Adrenal gland (tissue), 12 donors: ENCODE data around the gene CAMK2N2. TPM values are rescaled to one million over a fixed set of nuclear protein-coding genes. Genes with fewer than 3 reads are reported as not detected.
A peak's percentile ranks its signal among the peaks of the same experiment; 100 is the strongest.

ENCODE experiments used
- DNase-seq, 7 donors: peaks; one replicate each; pipeline ENCODE4 v3.0.0-alpha.2; 2019 to 2020
- H3K27ac ChIP-seq, 5 donors: fragments of 200-600 bp; sonication (generic) in 4 of 5; 1 replicate in 3 of 5; 2 replicates in 2 of 5; pipeline versions ENCODE4 v1.5.1 to v1.8.0; 2016 to 2020; ENCODE audit warnings: mild to moderate bottlenecking in 1 of 5
- H3K27me3 ChIP-seq: fragments of 200-600 bp; 2 replicates; pipeline ENCODE4 v1.8.0; 2021
- H3K36me3 ChIP-seq, 2 donors: fragments of 200-600 bp; replicated peaks in 1 of 2; 1 replicate in 1 of 2; 2 replicates in 1 of 2; pipeline versions ENCODE4 v1.5.1 to v1.8.0; 2018 to 2022
- H3K4me1 ChIP-seq, 2 donors: fragments of 200-600 bp; replicated peaks in 1 of 2; 1 replicate in 1 of 2; 2 replicates in 1 of 2; pipeline versions ENCODE4 v1.5.1 to v1.8.0; 2018 to 2021
- H3K4me3 ChIP-seq, 4 donors: fragments of 200-600 bp; sonication (generic) in 3 of 4; one replicate each; pipeline ENCODE4 v1.5.1; 2016 to 2018
- H3K9me3 ChIP-seq, 3 donors: fragments of 200-600 bp; sonication (generic) in 1 of 3; replicated peaks in 1 of 3; 1 replicate in 2 of 3; 2 replicates in 1 of 3; pipeline versions ENCODE4 v1.5.1 to v1.8.0; 2016 to 2021
- POLR2A ChIP-seq, 2 donors: fragments of 450-650 bp; IDR thresholded peaks; one replicate each; pipeline ENCODE4 v1.6.1; 2017; ENCODE audit warnings: antibody characterized with exemption in 2 of 2, mild to moderate bottlenecking in 2 of 2, moderate library complexity in 1 of 2
- WGBS, 4 donors: extraction: QIAGEN DNeasy Blood & Tissue Kit in 2 of 4; methylation state at CpG; one replicate each; pipeline versions ENCODE4 v1.1.5 to v1.1.7; 2013 to 2017; 5-methylcytosine and 5-hydroxymethylcytosine counted together
- intact Hi-C, 2 donors: fragments of 100-400 bp; cut with DNase I; formaldehyde crosslinking; loops; one replicate each; pipeline versions ENCODE4 v1.14.1 to v1.15.0; 2022 to 2023
- polyA plus RNA-seq, 3 donors: library from polyadenylated mRNA; stranded (reverse); fragments of 200-250 nt in 2 of 3; fragments of 350-450 nt in 1 of 3; fragmentation: Illumina TruSeq in 1 of 3; extraction: RNeasy Lipid Tissue Mini Kit (QIAGEN cat#74804) in 1 of 3; gene quantifications; one replicate each; pipeline ENCODE4 v1.2.3, GENCODE V29; 2013 to 2014
- total RNA-seq, 9 donors: library from RNA; depleted of rRNA in 4 of 9; stranded (reverse); fragments of >200 nt in 4 of 9; fragments of 120-200 nt in 1 of 9; fragmentation: NEBNext Ultra II Directional in 1 of 9; extraction: Animal tissue kit (Norgen Biotek cat#: 25700) in 1 of 9; gene quantifications; one replicate each; pipeline versions ENCODE4 v1.1.0 to v1.2.4, GENCODE V29; 2013 to 2023
- TF ChIP-seq, protein P1 (sequence below), 6 experiments: fragments of 450-650 bp in 4 of 6; fragments of 200-600 bp in 2 of 6; sonication (generic) in 1 of 6; IDR thresholded peaks; 1 replicate in 5 of 6; 2 replicates in 1 of 6; pipeline versions ENCODE4 v1.5.1 to v1.8.0; 2016 to 2021; ENCODE audit warnings: antibody characterized with exemption in 6 of 6, mild to moderate bottlenecking in 2 of 6, moderate library complexity in 1 of 6
- donor health status: healthy with polysubstance abuse.
- donor health status: Bipolar disorder and iron deficiency.
- donor health status: DM: yes; HTN: yes; CAD: no.
- donor health status: DM: no; HTN: no; CAD: no.
- donor health status: DM: no; HTN: no; CAD: no.
- donor health status: DM: yes; HTN: yes; CAD: no.

CAMK2N2 gene
- total and polyA plus RNA-seq, 12 donors: 0.47 to 39.3 (median 7.2) TPM; not detected in 2

DNA sequence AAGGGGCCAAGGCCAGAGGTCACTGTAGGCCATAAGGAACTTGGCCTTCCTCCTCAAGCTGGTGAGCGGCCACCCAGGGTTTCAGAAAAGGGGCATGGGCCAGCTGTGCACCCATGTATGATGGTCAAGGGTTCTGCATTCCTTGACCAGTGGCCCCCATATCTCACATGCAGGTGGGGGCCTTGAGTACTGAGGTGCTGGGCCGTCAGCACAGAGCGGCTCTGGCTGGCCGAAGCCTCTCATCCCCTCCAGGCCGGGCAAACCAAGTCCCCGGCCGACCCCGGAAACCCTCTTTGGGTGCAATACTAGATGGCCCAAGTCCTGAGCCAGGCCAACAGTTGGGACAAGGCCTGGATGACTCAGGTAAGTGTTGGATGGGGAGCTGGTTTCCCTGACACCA lies 22.1 kb downstream of the CAMK2N2 start:
- Histone ChIP-seq H3K4me3 (no peak overlapping the region), H3K9me3 (no peaks in the 10 kb centered on the region), H3K36me3 (peaks cover 0 to 34% of the 10 kb centered on the region in 2 donors), H3K27me3 (no peaks in the 10 kb centered on the region), H3K27ac (peak overlapping the region in 1 of 5 donors; percentile 41), H3K4me1 (peaks cover 4 to 31% of the 10 kb centered on the region in 2 donors)
- WGBS, 4 donors: 86 to 98% (median 96%) methylated on average over 3 to 8 of the region's 8 CpGs
- DNase-seq: no peak
- TF ChIP-seq, protein P1, sequence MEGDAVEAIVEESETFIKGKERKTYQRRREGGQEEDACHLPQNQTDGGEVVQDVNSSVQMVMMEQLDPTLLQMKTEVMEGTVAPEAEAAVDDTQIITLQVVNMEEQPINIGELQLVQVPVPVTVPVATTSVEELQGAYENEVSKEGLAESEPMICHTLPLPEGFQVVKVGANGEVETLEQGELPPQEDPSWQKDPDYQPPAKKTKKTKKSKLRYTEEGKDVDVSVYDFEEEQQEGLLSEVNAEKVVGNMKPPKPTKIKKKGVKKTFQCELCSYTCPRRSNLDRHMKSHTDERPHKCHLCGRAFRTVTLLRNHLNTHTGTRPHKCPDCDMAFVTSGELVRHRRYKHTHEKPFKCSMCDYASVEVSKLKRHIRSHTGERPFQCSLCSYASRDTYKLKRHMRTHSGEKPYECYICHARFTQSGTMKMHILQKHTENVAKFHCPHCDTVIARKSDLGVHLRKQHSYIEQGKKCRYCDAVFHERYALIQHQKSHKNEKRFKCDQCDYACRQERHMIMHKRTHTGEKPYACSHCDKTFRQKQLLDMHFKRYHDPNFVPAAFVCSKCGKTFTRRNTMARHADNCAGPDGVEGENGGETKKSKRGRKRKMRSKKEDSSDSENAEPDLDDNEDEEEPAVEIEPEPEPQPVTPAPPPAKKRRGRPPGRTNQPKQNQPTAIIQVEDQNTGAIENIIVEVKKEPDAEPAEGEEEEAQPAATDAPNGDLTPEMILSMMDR (IDR thresholded peaks at IDR 0.05): no peak
- no peak for TF ChIP-seq POLR2A (IDR thresholded peaks at IDR 0.05)
- intact Hi-C loops: loop anchor here in 1 of 2 donors (5.0 kb wide), 1 partner anchor 47 kb away; no protein-coding TSS in a partner anchor

GRCh38 chr3:184238246-184238818 lies 23.0 kb downstream of the CAMK2N2 start:
- TF ChIP-seq, protein P1 (IDR thresholded peaks at IDR 0.05): no peak
- TF ChIP-seq POLR2A (IDR thresholded peaks at IDR 0.05): no peak
- peaks cover 7 to 37% of the 10 kb centered on the region in 2 donors for H3K4me1 ChIP-seq
- DNase-seq: no peak
- H3K27ac ChIP-seq: peak overlapping the region in 1 of 5 donors; percentile 32
- peaks cover 0 to 25% of the 10 kb centered on the region in 2 donors for H3K36me3 ChIP-seq
- H3K4me3 ChIP-seq: no peak overlapping the region
- 43 to 76% (median 73%) methylated on average over 4 to 13 of the region's 13 CpGs for WGBS, 4 donors
- H3K9me3 ChIP-seq: no peaks in the 10 kb centered on the region
- intact Hi-C loops: loop anchor here in 1 of 2 donors (5.0 kb wide), 1 partner anchor 46 kb away; no protein-coding TSS in a partner anchor
- no peaks in the 10 kb centered on the region for H3K27me3 ChIP-seq

- Histone ChIP-seq H3K27me3 (no peaks in the 10 kb centered on the region), H3K4me3 (no peak overlapping the region), H3K4me1 (peaks cover 7 to 42% of the 10 kb centered on the region in 2 donors), H3K9me3 (no peaks in the 10 kb centered on the region), H3K36me3 (peaks cover 0 to 20% of the 10 kb centered on the region in 2 donors), H3K27ac (peak overlapping the region in 1 of 5 donors; percentile 32)
- intact Hi-C loops: loop anchor here in 1 of 2 donors (5.0 kb wide), 1 partner anchor 46 kb away; no protein-coding TSS in a partner anchor
- 28 to 35% (median 31%) methylated on average over 1 of the region's 1 CpG for WGBS, 4 donors
- TF ChIP-seq POLR2A (IDR thresholded peaks at IDR 0.05): no peak
- TF ChIP-seq, protein P1 (IDR thresholded peaks at IDR 0.05): no peak
- no peak for DNase-seq
Observed at GRCh38 chr3:184237807-184238206, 23.5 kb downstream of the CAMK2N2 start.

DNA sequence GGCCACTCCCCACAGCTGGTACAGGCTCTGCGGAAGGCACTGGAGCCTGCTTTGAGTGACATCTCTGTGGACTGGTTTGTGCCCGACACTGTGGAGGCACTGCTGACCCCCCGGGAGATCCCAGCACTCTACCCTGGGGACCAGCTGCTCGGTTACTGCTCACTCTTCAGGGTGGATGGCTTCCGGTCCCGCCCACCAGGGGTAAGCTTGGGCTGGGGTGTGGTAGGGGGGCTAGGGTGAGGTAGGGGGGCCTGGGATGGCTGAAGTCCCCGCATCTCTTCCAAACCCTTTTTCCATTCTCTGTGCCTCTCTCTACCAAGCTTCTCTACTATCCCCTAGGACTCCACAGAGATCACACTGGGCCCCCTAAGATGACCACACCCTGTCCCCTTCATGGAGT lies 24.1 kb downstream of the CAMK2N2 start:
- Histone ChIP-seq H3K27me3 (no peaks in the 10 kb centered on the region), H3K27ac (peak overlapping the region in 1 of 5 donors; percentile 30), H3K4me3 (no peak overlapping the region), H3K4me1 (peaks cover 7 to 44% of the 10 kb centered on the region in 2 donors), H3K36me3 (peaks cover 0 to 14% of the 10 kb centered on the region in 2 donors), H3K9me3 (no peaks in the 10 kb centered on the region)
- no peak for DNase-seq
- TF ChIP-seq, protein P1 (IDR thresholded peaks at IDR 0.05): no peak
- TF ChIP-seq POLR2A (IDR thresholded peaks at IDR 0.05): no peak
- intact Hi-C loops: loop anchor here in 1 of 2 donors (5.0 kb wide), 1 partner anchor 45 kb away; no protein-coding TSS in a partner anchor
- 86 to 93% (median 89%) methylated on average over 3 to 7 of the region's 7 CpGs; no CpG with 5 or more reads in 1 of the 4 donors for WGBS, 4 donors
